ENCODE measurements around the gene ST3GAL4. TPM values are rescaled to one million over a fixed set of nuclear protein-coding genes. Genes with fewer than 3 reads are reported as not detected.

Gene ST3GAL4
- total and polyA plus RNA-seq, 2 donors (not counting 1 experiment from before 2014, with no cell fraction given), result 1.1 to 1.9 TPM

- no peaks in the 10 kb centered on the region for H3K27me3 Mint-ChIP-seq
- Histone ChIP-seq H3K27me3 (replicated peaks in 1 of 4; ENCODE audit: control extremely low read depth in 1 of 4, control insufficient read depth in 3 of 4, insufficient read depth in 4 of 4, low read length in 3 of 4) (no peaks in the 10 kb centered on the region), H3K4me2 (replicated peaks; ENCODE audit: low read depth, low read length, poor library complexity, severe bottlenecking) (peak overlapping the region; percentile 22), H3K9me3 (ENCODE audit: control extremely low read depth in 1 of 3, control insufficient read depth in 2 of 3, insufficient read depth in 1 of 3, low read length in 2 of 3) (no peaks in the 10 kb centered on the region), H3K4me1 (ENCODE audit: control insufficient read depth in 2 of 2, insufficient read depth in 2 of 2, low read length in 2 of 2) (peaks cover 10 to 12% of the 10 kb centered on the region in 2 donors), H2AFZ (ENCODE audit: insufficient read depth, low read depth, low read length, poor library complexity, severe bottlenecking) (no peak overlapping the region), H4K20me1 (ENCODE audit: control insufficient read depth, insufficient read depth, low read length, poor library complexity, severe bottlenecking) (peaks cover 18% of the 10 kb centered on the region), H3K9ac (ENCODE audit: low read length) (peak overlapping the region; percentile 5), H3K4me3 (ENCODE audit: control extremely low read depth in 1 of 5, extremely low read depth in 1 of 5, insufficient read depth in 1 of 5, low read depth in 2 of 5, low read length in 4 of 5) (no peak overlapping the region), H3K27ac (ENCODE audit: low read length in 2 of 2) (no peak overlapping the region), H3K36me3 (replicated peaks in 1 of 2; ENCODE audit: control extremely low read depth in 1 of 2, control insufficient read depth in 1 of 2, extremely low read depth in 1 of 2, insufficient read depth in 2 of 2, low read length in 1 of 2) (peaks cover 0 to 32% of the 10 kb centered on the region in 2 experiments), H3K79me2 (ENCODE audit: control insufficient read depth, insufficient read depth, low read length) (peaks cover 42% of the 10 kb centered on the region)
- intact Hi-C loops (cut with micrococcal nuclease), result no loop called here
- CTCF ChIA-PET, result interaction anchor here (0.8 kb wide), 1 partner anchor 7 kb away, joined by 3 read pairs; no protein-coding TSS in a partner anchor
- DNase-seq (no peak), ATAC-seq (ENCODE audit: low read depth) (no peak)
- WGBS (ENCODE audit: insufficient coverage), result 40% methylated on average over 8 of the region's 9 CpGs
- peaks cover 30% of the 10 kb centered on the region for H3K4me1 Mint-ChIP-seq
- POLR2A ChIA-PET, result no interaction called here
- TF ChIP-seq EZH2 (IDR thresholded peaks at IDR 0.05; ENCODE audit: borderline replicate concordance, insufficient read depth, low read depth, low read length, poor library complexity, severe bottlenecking), result no peak
- TF ChIP-seq, protein P1, sequence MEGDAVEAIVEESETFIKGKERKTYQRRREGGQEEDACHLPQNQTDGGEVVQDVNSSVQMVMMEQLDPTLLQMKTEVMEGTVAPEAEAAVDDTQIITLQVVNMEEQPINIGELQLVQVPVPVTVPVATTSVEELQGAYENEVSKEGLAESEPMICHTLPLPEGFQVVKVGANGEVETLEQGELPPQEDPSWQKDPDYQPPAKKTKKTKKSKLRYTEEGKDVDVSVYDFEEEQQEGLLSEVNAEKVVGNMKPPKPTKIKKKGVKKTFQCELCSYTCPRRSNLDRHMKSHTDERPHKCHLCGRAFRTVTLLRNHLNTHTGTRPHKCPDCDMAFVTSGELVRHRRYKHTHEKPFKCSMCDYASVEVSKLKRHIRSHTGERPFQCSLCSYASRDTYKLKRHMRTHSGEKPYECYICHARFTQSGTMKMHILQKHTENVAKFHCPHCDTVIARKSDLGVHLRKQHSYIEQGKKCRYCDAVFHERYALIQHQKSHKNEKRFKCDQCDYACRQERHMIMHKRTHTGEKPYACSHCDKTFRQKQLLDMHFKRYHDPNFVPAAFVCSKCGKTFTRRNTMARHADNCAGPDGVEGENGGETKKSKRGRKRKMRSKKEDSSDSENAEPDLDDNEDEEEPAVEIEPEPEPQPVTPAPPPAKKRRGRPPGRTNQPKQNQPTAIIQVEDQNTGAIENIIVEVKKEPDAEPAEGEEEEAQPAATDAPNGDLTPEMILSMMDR (IDR thresholded peaks at IDR 0.05), result no peak
- H3K4me3 Mint-ChIP-seq, result no peak overlapping the region
- H3K27ac Mint-ChIP-seq, result no peak overlapping the region
- H3K9me3 Mint-ChIP-seq (ENCODE audit: insufficient read depth), result no peaks in the 10 kb centered on the region
Observed at GRCh38 chr11:126318574-126319373, 36.7 kb upstream of the ST3GAL4 start.

GRCh38 chr11:126319374-126319740, 36.1 kb upstream of the ST3GAL4 start:
- Histone ChIP-seq H4K20me1 (ENCODE audit: control insufficient read depth, insufficient read depth, low read length, poor library complexity, severe bottlenecking) (peaks cover 18% of the 10 kb centered on the region), H3K4me3 (ENCODE audit: control extremely low read depth in 1 of 5, extremely low read depth in 1 of 5, insufficient read depth in 1 of 5, low read depth in 2 of 5, low read length in 4 of 5) (no peak overlapping the region), H3K4me2 (replicated peaks; ENCODE audit: low read depth, low read length, poor library complexity, severe bottlenecking) (no peak overlapping the region), H3K27ac (ENCODE audit: low read length in 2 of 2) (no peak overlapping the region), H3K79me2 (ENCODE audit: control insufficient read depth, insufficient read depth, low read length) (peaks cover 44% of the 10 kb centered on the region), H3K9me3 (ENCODE audit: control extremely low read depth in 1 of 3, control insufficient read depth in 2 of 3, insufficient read depth in 1 of 3, low read length in 2 of 3) (no peaks in the 10 kb centered on the region), H2AFZ (ENCODE audit: insufficient read depth, low read depth, low read length, poor library complexity, severe bottlenecking) (no peak overlapping the region), H3K36me3 (replicated peaks in 1 of 2; ENCODE audit: control extremely low read depth in 1 of 2, control insufficient read depth in 1 of 2, extremely low read depth in 1 of 2, insufficient read depth in 2 of 2, low read length in 1 of 2) (peaks cover 0 to 26% of the 10 kb centered on the region in 2 experiments), H3K9ac (ENCODE audit: low read length) (no peak overlapping the region), H3K4me1 (ENCODE audit: control insufficient read depth in 2 of 2, insufficient read depth in 2 of 2, low read length in 2 of 2) (peaks cover 10 to 12% of the 10 kb centered on the region in 2 donors), H3K27me3 (replicated peaks in 1 of 4; ENCODE audit: control extremely low read depth in 1 of 4, control insufficient read depth in 3 of 4, insufficient read depth in 4 of 4, low read length in 3 of 4) (no peaks in the 10 kb centered on the region)
- CTCF ChIA-PET, result interaction anchor here (0.8 kb wide), 1 partner anchor 8 kb away, joined by 3 read pairs; no protein-coding TSS in a partner anchor
- TF ChIP-seq, protein P1 (IDR thresholded peaks at IDR 0.05), result no peak
- no peak for TF ChIP-seq EZH2 (IDR thresholded peaks at IDR 0.05; ENCODE audit: borderline replicate concordance, insufficient read depth, low read depth, low read length, poor library complexity, severe bottlenecking)
- Mint-ChIP-seq H3K27me3 (no peaks in the 10 kb centered on the region), H3K4me1 (peaks cover 30% of the 10 kb centered on the region), H3K9me3 (ENCODE audit: insufficient read depth) (no peaks in the 10 kb centered on the region), H3K4me3 (no peak overlapping the region), H3K27ac (no peak overlapping the region)
- no peak for ATAC-seq (ENCODE audit: low read depth)
- POLR2A ChIA-PET, result no interaction called here
- DNase-seq, result no peak
- WGBS (ENCODE audit: insufficient coverage), result 87% methylated on average over 5 of the region's 5 CpGs
- intact Hi-C loops (cut with micrococcal nuclease), result no loop called here
